HepG2 (cell line): ENCODE results near the gene SSBP1. TPM values are rescaled to one million over a fixed set of nuclear protein-coding genes. Genes with fewer than 3 reads are reported as not detected.

ENCODE experiments used
- ATAC-seq: fragments of 200-7000 bp; cut with Tn5 transposase; 3 replicates; pipeline ENCODE4 v1.9.1; 2020; ENCODE audit warnings: mild to moderate bottlenecking, moderate library complexity
- BruUV-seq: library from RNA; stranded (reverse); fragments of 400-500 nt; replicated peaks from 2 replicates; lab custom pipeline; 2021; lab: Mats Ljungman, UMichigan
- CTCF ChIA-PET: fragments of 300-600 bp; formaldehyde crosslinking; extraction: SDS; loops from one replicate; lab custom pipeline; 2021; ENCODE audit warnings: low total read pairs, inconsistent platforms, low intra/inter-chr PET ratio; lab: Yijun Ruan, JAX
- POLR2A ChIA-PET: fragments of 350-600 bp; sonication (Branson Sonifier 250); formaldehyde crosslinking; loops from one replicate; lab custom pipeline; 2020; ENCODE audit warnings: antibody characterized with exemption, inconsistent platforms; lab: Yijun Ruan, JAX
- DNase-seq: peaks from one replicate; pipeline ENCODE4 v3.0.0-alpha.2; 2015; ENCODE audit warnings: low spot score
- FAIRE-seq: peaks from 3 replicates; lab custom pipeline; 2011; peaks lifted over from hg19 to GRCh38; lab: Jason Lieb, UNC
- H2AFZ ChIP-seq: one replicate; pipeline ENCODE4 v1.6.1; 2011; ENCODE audit warnings: low read length, inconsistent platforms
- H3K27ac ChIP-seq: fragments of 300-600 bp; 3 replicates; pipeline ENCODE4 v1.8.0; 2011; ENCODE audit warnings: mixed run types, mild to moderate bottlenecking, mixed read lengths, low read length, inconsistent platforms; ENCODE audit not compliant: insufficient read depth; ENCODE audit errors: extremely low read length
- H3K27me3 ChIP-seq, 2 experiments: fragments of 200-600 bp in 1 of 2; 2 replicates in 1 of 2; 3 replicates in 1 of 2; pipeline versions ENCODE4 v1.6.0 to v1.8.0; 2011; ENCODE audit warnings: low read length in 2 of 2, mild to moderate bottlenecking in 2 of 2, moderate library complexity in 2 of 2, inconsistent platforms in 1 of 2; ENCODE audit not compliant: insufficient read depth in 2 of 2, control insufficient read depth in 1 of 2
- H3K36me3 ChIP-seq, 2 experiments: fragments of 200-600 bp in 1 of 2; replicated peaks in 1 of 2; 2 replicates in 1 of 2; 3 replicates in 1 of 2; pipeline versions ENCODE4 v1.5.1 to v1.8.0; 2011; ENCODE audit warnings: low read length in 2 of 2, inconsistent platforms in 1 of 2; ENCODE audit not compliant: insufficient read depth in 2 of 2, control insufficient read depth in 1 of 2
- H3K4me1 ChIP-seq: 2 replicates; pipeline ENCODE4 v1.5.1; 2012; ENCODE audit warnings: low read length, inconsistent platforms; ENCODE audit not compliant: insufficient read depth
- H3K4me2 ChIP-seq: 2 replicates; pipeline ENCODE4 v1.6.0; 2011; ENCODE audit warnings: low read depth, low read length, inconsistent platforms
- H3K4me3 ChIP-seq, 3 experiments: fragments of 200-600 bp in 1 of 3; sonication (generic), shearing (Covaris generic) in 1 of 3; replicated peaks in 1 of 3; 2 replicates each; pipeline ENCODE4 v1.5.1; 2011 to 2016; ENCODE audit warnings: low read length in 3 of 3, inconsistent platforms in 2 of 3, low read depth in 2 of 3, mild to moderate bottlenecking in 2 of 3, control low read depth in 1 of 3, mixed read lengths in 1 of 3; ENCODE audit not compliant: insufficient read depth in 1 of 3
- H3K79me2 ChIP-seq: one replicate; pipeline ENCODE4 v1.6.1; 2011; ENCODE audit warnings: low read length, inconsistent platforms; ENCODE audit not compliant: insufficient read depth
- H3K9ac ChIP-seq: 2 replicates; pipeline ENCODE4 v1.6.0; 2011; ENCODE audit warnings: mild to moderate bottlenecking, low read depth, low read length, inconsistent platforms; ENCODE audit not compliant: insufficient read depth
- H3K9me3 ChIP-seq: 2 replicates; pipeline ENCODE4 v1.5.1; 2012; ENCODE audit warnings: mild to moderate bottlenecking, low read length
- H4K20me1 ChIP-seq: 2 replicates; pipeline ENCODE4 v1.6.0; 2011; ENCODE audit warnings: inconsistent platforms, mild to moderate bottlenecking, low read length, moderate library complexity; ENCODE audit not compliant: insufficient read depth
- AGO1 ChIP-seq: fragments of 200-400 bp; formaldehyde crosslinking; IDR thresholded peaks from 2 replicates; pipeline ENCODE4 v1.6.1; 2017; ENCODE audit warnings: mild to moderate bottlenecking, low read depth, low read length, moderate library complexity; ENCODE audit not compliant: poor library complexity, severe bottlenecking
- CSRNP1 ChIP-seq: sonication (generic); formaldehyde crosslinking; IDR thresholded peaks from 2 replicates; pipeline ENCODE4 v1.8.1; 2023; ENCODE audit warnings: mild to moderate bottlenecking, missing genetic modification reagents
- SMYD3 ChIP-seq: sonication (generic); formaldehyde crosslinking; IDR thresholded peaks from 2 replicates; pipeline ENCODE4 v1.8.1; 2023; ENCODE audit warnings: mild to moderate bottlenecking, missing genetic modification reagents
- ZEB1 ChIP-seq: IDR thresholded peaks from 2 replicates; pipeline ENCODE4 v1.6.1; 2012; ENCODE audit warnings: mild to moderate bottlenecking, low read depth, inconsistent platforms; ENCODE audit not compliant: insufficient replicate concordance
- WGBS: methylation state at CpG from one replicate; pipeline ENCODE4 v1.1.6; 2017; ENCODE audit warnings: low lambda C conversion rate; 5-methylcytosine and 5-hydroxymethylcytosine counted together
- in situ Hi-C: cut with HindIII; loops from 2 replicates; pipeline ENCODE4 v1.10.0; 2017; ENCODE audit warnings: low pct_unique_long_range_greater_than_20kb; ENCODE audit not compliant: extremely low pct_ligation_motif_present
- intact Hi-C: fragments of 100-400 bp; cut with micrococcal nuclease; formaldehyde crosslinking; loops from one replicate; pipeline ENCODE4 v1.10.0; 2022; ENCODE audit not compliant: unreplicated experiment
- polyA plus RNA-seq, 8 experiments: library from polyadenylated mRNA; depleted of rRNA in 3 of 8; stranded (reverse) in 7 of 8; unstranded in 1 of 8; fragments of >200 nt; fragmentation: Illumina TruSeq in 4 of 8; extraction: Trizol in 4 of 8; gene quantifications; 2 replicates each; pipeline versions ENCODE4 v1.2.1 to v1.2.3, GENCODE V29; 2011 to 2016; ENCODE audit warnings: low read depth in 4 of 8, missing spikeins in 1 of 8, mixed read lengths in 1 of 8; ENCODE audit not compliant: insufficient read depth in 1 of 8
- total RNA-seq, 5 experiments: library from RNA; depleted of rRNA; stranded (reverse); fragments of >200 nt; fragmentation: Illumina TruSeq; extraction: Trizol; gene quantifications; 2 replicates each; pipeline ENCODE4 v1.2.3, GENCODE V29; 2016; ENCODE audit warnings: low read depth in 1 of 5
- TF ChIP-seq, protein P1 (sequence below): IDR thresholded peaks from 2 replicates; pipeline ENCODE4 v1.6.1; 2016; ENCODE audit warnings: low read depth, missing genetic modification reagents, missing compliant biosample characterization

The SSBP1 gene
- total and polyA plus RNA-seq, 2 of the 13 experiments (the other 11 are each of a cell fraction or from before 2014, with no cell fraction given): 64.4 to 254 TPM

GRCh38 chr7:141709749-141710148 is 28.4 kb upstream of the SSBP1 start:
- no TSS peak for BruUV-seq
- Histone ChIP-seq H3K36me3 (no peaks in the 10 kb centered on the region), H3K79me2 (no peaks in the 10 kb centered on the region), H4K20me1 (no peaks in the 10 kb centered on the region), H3K4me2 (no peak overlapping the region), H3K9ac (no peak overlapping the region), H3K4me1 (peaks cover 5% of the 10 kb centered on the region), H3K27ac (no peak overlapping the region), H3K27me3 (peaks cover 0 to 8% of the 10 kb centered on the region in 2 experiments; a peak in 3 of 5 replicates), H2AFZ (no peak overlapping the region), H3K9me3 (no peaks in the 10 kb centered on the region), H3K4me3 (no peak overlapping the region)
- TF ChIP-seq AGO1 (no peak), ZEB1 (no peak), CSRNP1 (no peak), SMYD3 (CRISPR knock-in tag) (no peak)
- TF ChIP-seq, protein P1, sequence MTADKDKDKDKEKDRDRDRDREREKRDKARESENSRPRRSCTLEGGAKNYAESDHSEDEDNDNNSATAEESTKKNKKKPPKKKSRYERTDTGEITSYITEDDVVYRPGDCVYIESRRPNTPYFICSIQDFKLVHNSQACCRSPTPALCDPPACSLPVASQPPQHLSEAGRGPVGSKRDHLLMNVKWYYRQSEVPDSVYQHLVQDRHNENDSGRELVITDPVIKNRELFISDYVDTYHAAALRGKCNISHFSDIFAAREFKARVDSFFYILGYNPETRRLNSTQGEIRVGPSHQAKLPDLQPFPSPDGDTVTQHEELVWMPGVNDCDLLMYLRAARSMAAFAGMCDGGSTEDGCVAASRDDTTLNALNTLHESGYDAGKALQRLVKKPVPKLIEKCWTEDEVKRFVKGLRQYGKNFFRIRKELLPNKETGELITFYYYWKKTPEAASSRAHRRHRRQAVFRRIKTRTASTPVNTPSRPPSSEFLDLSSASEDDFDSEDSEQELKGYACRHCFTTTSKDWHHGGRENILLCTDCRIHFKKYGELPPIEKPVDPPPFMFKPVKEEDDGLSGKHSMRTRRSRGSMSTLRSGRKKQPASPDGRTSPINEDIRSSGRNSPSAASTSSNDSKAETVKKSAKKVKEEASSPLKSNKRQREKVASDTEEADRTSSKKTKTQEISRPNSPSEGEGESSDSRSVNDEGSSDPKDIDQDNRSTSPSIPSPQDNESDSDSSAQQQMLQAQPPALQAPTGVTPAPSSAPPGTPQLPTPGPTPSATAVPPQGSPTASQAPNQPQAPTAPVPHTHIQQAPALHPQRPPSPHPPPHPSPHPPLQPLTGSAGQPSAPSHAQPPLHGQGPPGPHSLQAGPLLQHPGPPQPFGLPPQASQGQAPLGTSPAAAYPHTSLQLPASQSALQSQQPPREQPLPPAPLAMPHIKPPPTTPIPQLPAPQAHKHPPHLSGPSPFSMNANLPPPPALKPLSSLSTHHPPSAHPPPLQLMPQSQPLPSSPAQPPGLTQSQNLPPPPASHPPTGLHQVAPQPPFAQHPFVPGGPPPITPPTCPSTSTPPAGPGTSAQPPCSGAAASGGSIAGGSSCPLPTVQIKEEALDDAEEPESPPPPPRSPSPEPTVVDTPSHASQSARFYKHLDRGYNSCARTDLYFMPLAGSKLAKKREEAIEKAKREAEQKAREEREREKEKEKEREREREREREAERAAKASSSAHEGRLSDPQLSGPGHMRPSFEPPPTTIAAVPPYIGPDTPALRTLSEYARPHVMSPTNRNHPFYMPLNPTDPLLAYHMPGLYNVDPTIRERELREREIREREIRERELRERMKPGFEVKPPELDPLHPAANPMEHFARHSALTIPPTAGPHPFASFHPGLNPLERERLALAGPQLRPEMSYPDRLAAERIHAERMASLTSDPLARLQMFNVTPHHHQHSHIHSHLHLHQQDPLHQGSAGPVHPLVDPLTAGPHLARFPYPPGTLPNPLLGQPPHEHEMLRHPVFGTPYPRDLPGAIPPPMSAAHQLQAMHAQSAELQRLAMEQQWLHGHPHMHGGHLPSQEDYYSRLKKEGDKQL (CRISPR knock-in tag): no peak
- 30% methylated on average over 4 of the region's 4 CpGs for WGBS
- DNase-seq: no peak
- no peak for FAIRE-seq
- ATAC-seq: no peak
- in situ Hi-C loops (no loop called here), intact Hi-C loops (loop anchor here (1.0 kb wide), 1 partner anchor 55 kb away; no protein-coding TSS in a partner anchor)
- ChIA-PET CTCF (interaction anchor here (0.7 kb wide), 1 partner anchor 55 kb away, joined by 3 read pairs; no protein-coding TSS in a partner anchor), POLR2A (interaction anchor here (1.6 kb wide), 1 partner anchor 14 kb away, joined by 3 read pairs; no protein-coding TSS in a partner anchor)
